DOHH2 (cell line): ENCODE results near the gene PAX7.

Experiments used
- H3F3A ChIP-seq: fragments of 200-600 bp; sonication (generic), shearing (Covaris generic); 2 replicates; pipeline ENCODE4 v1.6.0; 2016; ENCODE audit warnings: antibody characterized with exemption, mild to moderate bottlenecking; ENCODE audit not compliant: control insufficient read depth, insufficient read depth
- H3K27ac ChIP-seq: fragments of 200-600 bp; sonication (generic); 2 replicates; pipeline ENCODE4 v1.5.1; 2014; ENCODE audit warnings: low read depth, mild to moderate bottlenecking, low read length, moderate library complexity
- H3K27me3 ChIP-seq: fragments of 200-600 bp; sonication (generic); 2 replicates; pipeline ENCODE4 v1.6.1; 2014; ENCODE audit warnings: mild to moderate bottlenecking, low read length, mixed read lengths; ENCODE audit not compliant: control insufficient read depth
- H3K36me3 ChIP-seq: fragments of 200-600 bp; sonication (generic); 2 replicates; pipeline ENCODE4 v1.6.1; 2014; ENCODE audit warnings: mild to moderate bottlenecking, low read length, moderate library complexity, mixed read lengths; ENCODE audit not compliant: control insufficient read depth
- H3K4me1 ChIP-seq: fragments of 200-600 bp; sonication (generic); 2 replicates; pipeline ENCODE4 v1.6.1; 2014; ENCODE audit warnings: mild to moderate bottlenecking, low read length, mixed read lengths; ENCODE audit not compliant: control insufficient read depth
- H3K4me2 ChIP-seq: fragments of 200-600 bp; sonication (generic); 2 replicates; pipeline ENCODE4 v1.6.0; 2014; ENCODE audit warnings: mild to moderate bottlenecking, low read length, moderate library complexity
- H3K4me3 ChIP-seq: fragments of 200-600 bp; sonication (generic); 2 replicates; pipeline ENCODE4 v1.5.1; 2014; ENCODE audit warnings: mild to moderate bottlenecking, low read length, mixed read lengths
- H3K79me2 ChIP-seq: fragments of 200-600 bp; sonication (generic); 2 replicates; pipeline ENCODE4 v1.6.1; 2014; ENCODE audit warnings: mild to moderate bottlenecking, low read length, mixed read lengths; ENCODE audit not compliant: control insufficient read depth
- H3K9me2 ChIP-seq: fragments of 200-600 bp; sonication (generic); replicated peaks from 2 replicates; pipeline ENCODE4 v1.6.1; 2014; ENCODE audit warnings: mild to moderate bottlenecking, low read length, mixed read lengths; ENCODE audit not compliant: control insufficient read depth
- H3K9me3 ChIP-seq: fragments of 200-600 bp; sonication (generic); 2 replicates; pipeline ENCODE4 v1.6.1; 2014; ENCODE audit warnings: antibody characterized with exemption, low read length, mixed read lengths; ENCODE audit not compliant: control insufficient read depth, insufficient read depth
- H4K20me1 ChIP-seq: fragments of 200-600 bp; sonication (generic); 2 replicates; pipeline ENCODE4 v1.6.0; 2014; ENCODE audit warnings: low read depth, mild to moderate bottlenecking, antibody characterized with exemption, low read length, moderate library complexity; ENCODE audit not compliant: control insufficient read depth, insufficient read depth
- EZH2phosphoT487 ChIP-seq: fragments of 200-600 bp; sonication (generic); IDR thresholded peaks from 2 replicates; pipeline ENCODE4 v1.6.1; 2017; ENCODE audit warnings: borderline replicate concordance, mild to moderate bottlenecking, antibody characterized with exemption, low read length, moderate library complexity, mixed read lengths
- TF ChIP-seq, protein P1 (sequence below): fragments of 200-600 bp; sonication (generic); IDR thresholded peaks from one replicate; pipeline ENCODE4 v1.5.1; 2014; ENCODE audit warnings: antibody characterized with exemption, mild to moderate bottlenecking, low read depth, low read length; ENCODE audit not compliant: poor library complexity, severe bottlenecking

Gene PAX7

DNA sequence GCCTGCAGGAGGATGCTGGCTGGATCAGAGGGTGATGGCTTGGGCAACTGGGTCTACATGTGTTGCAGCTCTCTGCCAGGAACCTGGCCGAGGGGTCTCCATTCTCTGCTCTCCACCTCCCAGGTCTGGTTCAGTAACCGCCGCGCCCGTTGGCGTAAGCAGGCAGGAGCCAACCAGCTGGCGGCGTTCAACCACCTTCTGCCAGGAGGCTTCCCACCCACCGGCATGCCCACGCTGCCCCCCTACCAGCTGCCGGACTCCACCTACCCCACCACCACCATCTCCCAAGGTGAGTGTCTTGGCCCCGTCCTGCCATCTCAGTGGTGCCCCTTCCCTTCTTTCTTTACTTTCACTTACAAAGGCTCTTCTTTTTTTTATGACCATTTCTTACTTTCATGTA, 69.9 kb downstream of the PAX7 start:
- Histone ChIP-seq H3K9me2 (no peaks in the 10 kb centered on the region), H3K27ac (no peak overlapping the region), H3K4me1 (no peaks in the 10 kb centered on the region), H3K9me3 (no peaks in the 10 kb centered on the region), H3K36me3 (no peaks in the 10 kb centered on the region), H3K4me2 (no peak overlapping the region), H3K79me2 (no peaks in the 10 kb centered on the region), H3K4me3 (no peak overlapping the region), H4K20me1 (no peaks in the 10 kb centered on the region), H3F3A (no peaks in the 10 kb centered on the region), H3K27me3 (no peaks in the 10 kb centered on the region)
- TF ChIP-seq EZH2phosphoT487 = no peak

DNA sequence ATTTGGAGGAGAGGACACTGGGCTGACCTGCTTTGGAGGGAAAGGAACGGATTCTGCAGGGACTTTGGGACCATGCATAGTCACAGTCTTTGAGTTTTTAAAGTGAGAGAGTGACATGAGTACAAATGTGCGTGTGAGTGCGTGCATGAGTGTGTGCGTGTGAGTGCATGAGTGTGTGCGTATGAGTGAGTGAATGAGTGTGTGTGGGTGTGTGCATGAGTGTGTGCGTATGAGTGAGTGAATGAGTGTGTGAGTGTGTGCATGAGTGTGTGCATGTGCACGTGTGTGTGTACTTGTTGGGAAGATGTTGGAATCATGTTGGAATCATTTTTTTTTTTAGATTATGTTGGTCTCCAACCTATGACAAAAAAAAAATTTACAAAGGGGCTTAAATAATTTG, 70.5 kb downstream of the PAX7 start:
- Histone ChIP-seq H3F3A (no peaks in the 10 kb centered on the region), H3K4me3 (no peak overlapping the region), H3K4me1 (no peaks in the 10 kb centered on the region), H3K27ac (no peak overlapping the region), H3K79me2 (no peaks in the 10 kb centered on the region), H3K9me3 (no peaks in the 10 kb centered on the region), H3K9me2 (no peaks in the 10 kb centered on the region), H3K4me2 (no peak overlapping the region), H3K27me3 (no peaks in the 10 kb centered on the region), H3K36me3 (no peaks in the 10 kb centered on the region), H4K20me1 (no peaks in the 10 kb centered on the region)
- no peak for TF ChIP-seq EZH2phosphoT487
- TF ChIP-seq, protein P1, sequence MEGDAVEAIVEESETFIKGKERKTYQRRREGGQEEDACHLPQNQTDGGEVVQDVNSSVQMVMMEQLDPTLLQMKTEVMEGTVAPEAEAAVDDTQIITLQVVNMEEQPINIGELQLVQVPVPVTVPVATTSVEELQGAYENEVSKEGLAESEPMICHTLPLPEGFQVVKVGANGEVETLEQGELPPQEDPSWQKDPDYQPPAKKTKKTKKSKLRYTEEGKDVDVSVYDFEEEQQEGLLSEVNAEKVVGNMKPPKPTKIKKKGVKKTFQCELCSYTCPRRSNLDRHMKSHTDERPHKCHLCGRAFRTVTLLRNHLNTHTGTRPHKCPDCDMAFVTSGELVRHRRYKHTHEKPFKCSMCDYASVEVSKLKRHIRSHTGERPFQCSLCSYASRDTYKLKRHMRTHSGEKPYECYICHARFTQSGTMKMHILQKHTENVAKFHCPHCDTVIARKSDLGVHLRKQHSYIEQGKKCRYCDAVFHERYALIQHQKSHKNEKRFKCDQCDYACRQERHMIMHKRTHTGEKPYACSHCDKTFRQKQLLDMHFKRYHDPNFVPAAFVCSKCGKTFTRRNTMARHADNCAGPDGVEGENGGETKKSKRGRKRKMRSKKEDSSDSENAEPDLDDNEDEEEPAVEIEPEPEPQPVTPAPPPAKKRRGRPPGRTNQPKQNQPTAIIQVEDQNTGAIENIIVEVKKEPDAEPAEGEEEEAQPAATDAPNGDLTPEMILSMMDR = no peak

DNA sequence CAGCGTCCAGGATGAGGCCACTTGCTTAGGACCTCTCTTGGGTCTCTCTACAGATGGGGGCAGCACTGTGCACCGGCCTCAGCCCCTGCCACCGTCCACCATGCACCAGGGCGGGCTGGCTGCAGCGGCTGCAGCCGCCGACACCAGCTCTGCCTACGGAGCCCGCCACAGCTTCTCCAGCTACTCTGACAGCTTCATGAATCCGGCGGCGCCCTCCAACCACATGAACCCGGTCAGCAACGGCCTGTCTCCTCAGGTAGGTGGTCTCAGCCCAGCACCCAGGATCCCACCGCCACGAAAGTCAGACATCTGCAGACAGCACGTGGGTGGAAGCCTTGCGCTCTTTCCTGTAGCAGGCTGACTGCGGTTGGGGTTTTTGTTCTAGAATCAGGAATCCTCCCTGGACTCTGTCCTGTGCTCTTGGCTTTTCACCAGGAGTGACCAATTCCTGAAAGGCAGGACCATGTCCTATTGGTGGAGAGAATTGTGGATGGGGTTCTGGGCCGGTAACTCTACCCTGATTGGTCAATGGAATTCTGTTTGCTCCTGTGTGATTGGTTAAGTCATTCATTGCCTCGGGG, 72.5 kb downstream of the PAX7 start:
- no peak overlapping the region for H3K4me3 ChIP-seq
- no peaks in the 10 kb centered on the region for H3K9me3 ChIP-seq
- H3K4me2 ChIP-seq = no peak overlapping the region
- H3K9me2 ChIP-seq = no peaks in the 10 kb centered on the region
- TF ChIP-seq, protein P1 = no peak
- no peak for TF ChIP-seq EZH2phosphoT487
- no peaks in the 10 kb centered on the region for H3F3A ChIP-seq
- H4K20me1 ChIP-seq = no peaks in the 10 kb centered on the region
- no peak overlapping the region for H3K27ac ChIP-seq
- H3K79me2 ChIP-seq = no peaks in the 10 kb centered on the region
- no peaks in the 10 kb centered on the region for H3K27me3 ChIP-seq
- no peaks in the 10 kb centered on the region for H3K36me3 ChIP-seq
- no peaks in the 10 kb centered on the region for H3K4me1 ChIP-seq

DNA sequence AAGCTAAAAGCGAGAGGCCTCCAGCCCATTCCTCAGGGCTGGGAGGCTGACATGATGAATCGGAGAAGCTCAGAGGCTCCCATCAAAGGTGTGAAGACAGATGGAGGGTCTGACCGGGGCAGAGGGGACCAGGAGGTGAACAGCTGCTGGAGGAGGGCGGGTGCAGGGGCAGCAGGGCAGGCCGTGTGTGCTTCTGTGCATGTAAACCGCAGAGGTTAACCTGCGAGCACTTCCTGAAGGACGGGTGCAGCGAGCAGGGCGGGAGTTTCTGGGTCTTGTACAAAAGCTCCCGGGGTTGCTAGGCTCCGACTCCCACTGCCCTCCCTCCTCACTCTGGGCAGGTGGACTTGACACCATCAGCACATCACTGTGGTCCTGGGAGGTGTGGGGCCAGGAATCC, 75.2 kb downstream of the PAX7 start:
- Histone ChIP-seq H3K9me2 (no peaks in the 10 kb centered on the region), H3K4me3 (no peak overlapping the region), H3K4me1 (no peaks in the 10 kb centered on the region), H3K36me3 (no peaks in the 10 kb centered on the region), H3K79me2 (no peaks in the 10 kb centered on the region), H3K27me3 (no peaks in the 10 kb centered on the region), H3K4me2 (no peak overlapping the region), H3K27ac (no peak overlapping the region), H3F3A (no peaks in the 10 kb centered on the region), H3K9me3 (no peaks in the 10 kb centered on the region), H4K20me1 (no peaks in the 10 kb centered on the region)
- TF ChIP-seq, protein P1 = no peak
- TF ChIP-seq EZH2phosphoT487 = no peak
